Stimulated activated CD4-positive, alpha-beta T cell treated with anti-CD3 and anti-CD28 coated beads, TNF-alpha, amount 100 ng/mL, for 4 hours (primary cell): ENCODE data around the gene SPART.
A peak's percentile ranks its signal among the peaks of the same experiment; 100 is the strongest.
"Not testable (repeated sequence)": the region's sequence is repeated elsewhere in the genome, so short reads cannot be mapped to it uniquely, and the experiment has no call there.

Source experiments
- DNase-seq, 3 experiments: peaks; one replicate each; pipeline ENCODE4 v3.0.0-alpha.2; 2020; ENCODE audit warnings: low read depth in 3 of 3

The SPART gene

GRCh38 chr13:36353001-36353400 lies 6.8 kb upstream of the SPART start:
- no peak for DNase-seq

- no peak for DNase-seq
Observed at GRCh38 chr13:36352350-36352749, 6.2 kb upstream of the SPART start.

- no peak for DNase-seq
Observed at GRCh38 chr13:36347531-36348210, 1.5 kb upstream of the SPART start.

GRCh38 chr13:36345438-36346221 lies 564 bp downstream of the SPART start:
- peak; percentile 4 to 23 (median 18) for DNase-seq

GRCh38 chr13:36344886-36345437 lies 1.2 kb downstream of the SPART start:
- DNase-seq = no peak

GRCh38 chr13:36344173-36344572 lies 2.0 kb downstream of the SPART start:
- no peak for DNase-seq

- no peak for DNase-seq
Observed at GRCh38 chr13:36343766-36344165, 2.4 kb downstream of the SPART start.

- no peak for DNase-seq
Observed at GRCh38 chr13:36342715-36343114, 3.5 kb downstream of the SPART start.

GRCh38 chr13:36341718-36342117 lies 4.5 kb downstream of the SPART start:
- DNase-seq = no peak

- no peak for DNase-seq
Observed at GRCh38 chr13:36339600-36340155, 6.5 kb downstream of the SPART start.

- no peak for DNase-seq
Observed at GRCh38 chr13:36337938-36338641, 8.1 kb downstream of the SPART start.

GRCh38 chr13:36332986-36333385 lies 13.2 kb downstream of the SPART start:
- no peak for DNase-seq

GRCh38 chr13:36332255-36332654 lies 13.9 kb downstream of the SPART start:
- DNase-seq = not testable (repeated sequence)

GRCh38 chr13:36331280-36331679 lies 14.9 kb downstream of the SPART start:
- no peak for DNase-seq

GRCh38 chr13:36329361-36329760 lies 16.8 kb downstream of the SPART start:
- DNase-seq = no peak

- no peak for DNase-seq
Observed at GRCh38 chr13:36328821-36329220, 17.4 kb downstream of the SPART start.

- DNase-seq = no peak
Observed at GRCh38 chr13:36325912-36326311, 20.3 kb downstream of the SPART start.

GRCh38 chr13:36324881-36325280 lies 21.3 kb downstream of the SPART start:
- not testable (repeated sequence) for DNase-seq

GRCh38 chr13:36323951-36324566 lies 22.1 kb downstream of the SPART start:
- DNase-seq = no peak

GRCh38 chr13:36323408-36323807 lies 22.8 kb downstream of the SPART start:
- no peak for DNase-seq

- not testable (repeated sequence) for DNase-seq
Observed at GRCh38 chr13:36319793-36320192, 26.4 kb downstream of the SPART start.
